ENCODE data around the gene KRTAP9-7.

KRTAP9-7 gene

GRCh38 chr17:41308251-41308917 lies 32.9 kb downstream of the KRTAP9-7 start:
- no peak for TF ChIP-seq SP1 (IDR thresholded peaks at IDR 0.05)
- TF ChIP-seq ARNT (IDR thresholded peaks at IDR 0.05) = no peak
- TF ChIP-seq TARDBP (IDR thresholded peaks at IDR 0.05) = no peak
- TF ChIP-seq FOXA1 (IDR thresholded peaks at IDR 0.05) = no peak
- no peak for TF ChIP-seq FOXK2 (IDR thresholded peaks at IDR 0.05)
- TF ChIP-seq ZNF384 (IDR thresholded peaks at IDR 0.05) = no peak
- TF ChIP-seq CTBP1 (IDR thresholded peaks at IDR 0.05; ENCODE audit: borderline replicate concordance) = no peak
- no peak for TF ChIP-seq HDGF (IDR thresholded peaks at IDR 0.05; ENCODE audit: borderline replicate concordance)
- TF ChIP-seq PKNOX1 (IDR thresholded peaks at IDR 0.05) = no peak
- no peak for TF ChIP-seq BHLHE40 (IDR thresholded peaks at IDR 0.05; ENCODE audit: borderline replicate concordance)
- TF ChIP-seq LEF1 (IDR thresholded peaks at IDR 0.05; ENCODE audit: borderline replicate concordance) = no peak
- ChIA-PET POLR2A (no interaction called here), CTCF (interaction anchor here (0.6 to 1.8 kb wide), 2 partner anchors 14 to 346 kb away, joined by 3 to 7 read pairs; no protein-coding TSS in a partner anchor)
- no peak for DNase-seq (ENCODE audit: extremely low spot score)

GRCh38 chr17:41308918-41309359 lies 33.4 kb downstream of the KRTAP9-7 start, which contains the start of gene KRTAP16-1:
Gene KRTAP16-1, minus strand, starts transcription at chr17:41309309. Its CDS starts 56 bp downstream, at chr17:41309253.
- POLR2A ChIA-PET = no interaction called here

GRCh38 chr17:41311111-41311510 lies 35.6 kb downstream of the KRTAP9-7 start:
- POLR2A ChIA-PET = no interaction called here
- DNase-seq (ENCODE audit: extremely low spot score) = no peak
- CTCF ChIA-PET = no interaction called here
- no peak for TF ChIP-seq ELF4 (IDR thresholded peaks at IDR 0.05)
- TF ChIP-seq TARDBP (IDR thresholded peaks at IDR 0.05) = no peak
- no peak for TF ChIP-seq FOXM1 (IDR thresholded peaks at IDR 0.05; ENCODE audit: borderline replicate concordance)
- no peak for TF ChIP-seq BHLHE40 (IDR thresholded peaks at IDR 0.05; ENCODE audit: borderline replicate concordance)
- no peak for TF ChIP-seq FOXA1 (IDR thresholded peaks at IDR 0.05)
- no peak for TF ChIP-seq FOXK2 (IDR thresholded peaks at IDR 0.05)
- TF ChIP-seq ZNF384 (IDR thresholded peaks at IDR 0.05) = no peak
- no peak for TF ChIP-seq PKNOX1 (IDR thresholded peaks at IDR 0.05)
- TF ChIP-seq ARNT (IDR thresholded peaks at IDR 0.05) = no peak
- no peak for TF ChIP-seq NFRKB (IDR thresholded peaks at IDR 0.05)
- no peak for TF ChIP-seq HDGF (IDR thresholded peaks at IDR 0.05; ENCODE audit: borderline replicate concordance)
- TF ChIP-seq L3MBTL2 (conservative IDR thresholded peaks at IDR 0.05) = no peak
- no peak for TF ChIP-seq LEF1 (IDR thresholded peaks at IDR 0.05; ENCODE audit: borderline replicate concordance)
- TF ChIP-seq CTBP1 (IDR thresholded peaks at IDR 0.05; ENCODE audit: borderline replicate concordance) = no peak
- no peak for TF ChIP-seq SP1 (IDR thresholded peaks at IDR 0.05)
- no peak for TF ChIP-seq SUZ12 (IDR thresholded peaks at IDR 0.05)

More at GRCh38 chr17:41308918-41309359, 33.4 kb downstream of the KRTAP9-7 start, which contains the start of gene KRTAP16-1:
- DNase-seq (ENCODE audit: extremely low spot score) = no peak
- TF ChIP-seq NFRKB (IDR thresholded peaks at IDR 0.05) = no peak
- no peak for TF ChIP-seq LEF1 (IDR thresholded peaks at IDR 0.05; ENCODE audit: borderline replicate concordance)
- no peak for TF ChIP-seq ARNT (IDR thresholded peaks at IDR 0.05)
- no peak for TF ChIP-seq HDGF (IDR thresholded peaks at IDR 0.05; ENCODE audit: borderline replicate concordance)
- TF ChIP-seq FOXK2 (IDR thresholded peaks at IDR 0.05) = no peak
- no peak for TF ChIP-seq CTBP1 (IDR thresholded peaks at IDR 0.05; ENCODE audit: borderline replicate concordance)
- TF ChIP-seq SP1 (IDR thresholded peaks at IDR 0.05) = no peak
- no peak for TF ChIP-seq FOXA1 (IDR thresholded peaks at IDR 0.05)
- no peak for TF ChIP-seq TARDBP (IDR thresholded peaks at IDR 0.05)
- CTCF ChIA-PET = interaction anchor here (1.8 kb wide), 1 partner anchor 13 kb away, joined by 7 read pairs; no protein-coding TSS in a partner anchor

- TF ChIP-seq SP1 (IDR thresholded peaks at IDR 0.05) = no peak
- TF ChIP-seq FOXM1 (IDR thresholded peaks at IDR 0.05; ENCODE audit: borderline replicate concordance) = no peak
- no peak for TF ChIP-seq FOXA1 (IDR thresholded peaks at IDR 0.05)
- TF ChIP-seq BHLHE40 (IDR thresholded peaks at IDR 0.05; ENCODE audit: borderline replicate concordance) = no peak
- TF ChIP-seq CTBP1 (IDR thresholded peaks at IDR 0.05; ENCODE audit: borderline replicate concordance) = no peak
- no peak for TF ChIP-seq ELF4 (IDR thresholded peaks at IDR 0.05)
- TF ChIP-seq PKNOX1 (IDR thresholded peaks at IDR 0.05) = no peak
- TF ChIP-seq TARDBP (IDR thresholded peaks at IDR 0.05) = no peak
- no peak for TF ChIP-seq HDGF (IDR thresholded peaks at IDR 0.05; ENCODE audit: borderline replicate concordance)
- POLR2A ChIA-PET = no interaction called here
- CTCF ChIA-PET = no interaction called here
- DNase-seq (ENCODE audit: extremely low spot score) = no peak
Observed at GRCh38 chr17:41315204-41315794, 39.8 kb downstream of the KRTAP9-7 start, which contains the start of gene KRTAP17-1. Gene KRTAP17-1, minus strand, starts transcription at chr17:41315710. Its CDS starts 60 bp downstream, at chr17:41315650.

- no peak for DNase-seq (ENCODE audit: extremely low spot score)
- POLR2A ChIA-PET = no interaction called here
- TF ChIP-seq SP1 (IDR thresholded peaks at IDR 0.05) (no peak), HDGF (IDR thresholded peaks at IDR 0.05; ENCODE audit: borderline replicate concordance) (no peak), NFRKB (IDR thresholded peaks at IDR 0.05) (no peak), ZNF384 (IDR thresholded peaks at IDR 0.05) (no peak), SUZ12 (IDR thresholded peaks at IDR 0.05) (no peak), FOXK2 (IDR thresholded peaks at IDR 0.05) (no peak), FOXA1 (IDR thresholded peaks at IDR 0.05) (no peak), TARDBP (IDR thresholded peaks at IDR 0.05) (no peak), BHLHE40 (IDR thresholded peaks at IDR 0.05; ENCODE audit: borderline replicate concordance) (no peak), ELF4 (IDR thresholded peaks at IDR 0.05) (no peak), PKNOX1 (IDR thresholded peaks at IDR 0.05) (no peak), LEF1 (IDR thresholded peaks at IDR 0.05; ENCODE audit: borderline replicate concordance) (no peak), FOXM1 (IDR thresholded peaks at IDR 0.05; ENCODE audit: borderline replicate concordance) (no peak)
- CTCF ChIA-PET = no interaction called here
Observed at GRCh38 chr17:41315814-41316445, 40.4 kb downstream of the KRTAP9-7 start.
